Muscle layer of duodenum (tissue), 2 donors: ENCODE data around the gene HMCES.

Experiments
- H3K27ac ChIP-seq: one replicate; pipeline ENCODE4 v1.7.0; 2013; ENCODE audit warnings: mild to moderate bottlenecking, low read length
- H3K27me3 ChIP-seq: one replicate; pipeline ENCODE4 v1.7.0; 2013; ENCODE audit warnings: low read depth, mild to moderate bottlenecking, control low read depth, low read length
- H3K36me3 ChIP-seq, 2 donors: one replicate each; pipeline ENCODE4 v1.7.0; 2013; ENCODE audit warnings: low read length in 2 of 2, control low read depth in 1 of 2, mild to moderate bottlenecking in 1 of 2; ENCODE audit not compliant: insufficient read depth in 2 of 2, control insufficient read depth in 1 of 2
- H3K4me1 ChIP-seq, 2 donors: one replicate each; pipeline ENCODE4 v1.7.0; 2013; ENCODE audit warnings: low read length in 2 of 2, mild to moderate bottlenecking in 2 of 2, control low read depth in 1 of 2, moderate library complexity in 1 of 2; ENCODE audit not compliant: insufficient read depth in 2 of 2, control insufficient read depth in 1 of 2
- H3K4me3 ChIP-seq, 2 donors: one replicate each; pipeline ENCODE4 v1.7.0; 2013; ENCODE audit warnings: low read length in 2 of 2, low read depth in 1 of 2, mild to moderate bottlenecking in 1 of 2
- H3K9me3 ChIP-seq, 2 donors: one replicate each; pipeline ENCODE4 v1.7.0; 2013; ENCODE audit warnings: low read length in 2 of 2, control low read depth in 1 of 2, mild to moderate bottlenecking in 1 of 2; ENCODE audit not compliant: control insufficient read depth in 1 of 2
- donor health status: healthy.

The HMCES gene

DNA sequence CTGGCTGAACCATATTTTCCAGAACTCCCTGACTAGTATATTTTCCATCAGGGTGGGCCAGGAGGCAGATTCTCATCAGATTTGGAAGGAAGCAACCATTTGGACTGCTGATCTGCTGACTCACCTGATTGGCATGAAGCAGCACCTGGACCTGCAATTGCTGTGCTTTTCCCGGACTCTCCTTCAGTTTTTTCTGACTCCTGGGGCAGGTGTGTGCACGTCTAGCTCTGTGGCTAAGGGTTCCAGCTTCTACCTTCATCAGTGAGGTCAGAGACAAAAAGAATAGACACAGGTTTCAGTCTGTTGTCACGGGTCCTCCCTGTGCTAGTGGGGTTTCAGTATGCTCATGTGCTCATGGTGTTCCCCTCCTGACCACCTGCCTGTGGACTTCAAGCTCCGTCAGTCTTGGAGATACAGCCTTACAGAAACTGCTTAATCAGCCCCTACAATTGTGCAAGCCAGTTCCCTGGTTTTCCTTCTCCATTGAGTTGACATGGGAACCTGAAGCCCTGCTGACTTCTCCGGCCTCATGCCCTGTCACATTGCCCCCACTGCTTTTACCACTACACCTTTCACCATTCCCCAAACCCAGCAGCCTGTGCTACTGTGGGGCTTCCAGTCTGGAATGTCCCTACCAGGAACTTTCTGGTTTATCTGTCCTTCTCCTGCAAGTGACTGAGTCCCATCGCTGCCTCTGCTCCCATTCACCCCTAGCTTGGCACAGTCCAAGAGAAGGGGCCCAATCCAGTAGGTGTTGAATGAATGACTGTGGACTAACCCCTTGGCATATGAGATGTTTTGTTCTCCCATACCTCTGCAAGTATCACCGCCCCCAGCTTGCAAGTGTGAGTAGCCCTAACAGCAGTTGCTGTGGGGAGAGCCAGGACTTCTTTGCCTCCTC lies 31.7 kb downstream of the HMCES start:
- no peak overlapping the region for H3K27ac ChIP-seq
- H3K9me3 ChIP-seq = no peaks in the 10 kb centered on the region
- no peak overlapping the region for H3K4me3 ChIP-seq
- H3K4me1 ChIP-seq = peaks cover 8 to 17% of the 10 kb centered on the region in 2 donors
- H3K36me3 ChIP-seq = no peaks in the 10 kb centered on the region
- H3K27me3 ChIP-seq = no peaks in the 10 kb centered on the region

DNA sequence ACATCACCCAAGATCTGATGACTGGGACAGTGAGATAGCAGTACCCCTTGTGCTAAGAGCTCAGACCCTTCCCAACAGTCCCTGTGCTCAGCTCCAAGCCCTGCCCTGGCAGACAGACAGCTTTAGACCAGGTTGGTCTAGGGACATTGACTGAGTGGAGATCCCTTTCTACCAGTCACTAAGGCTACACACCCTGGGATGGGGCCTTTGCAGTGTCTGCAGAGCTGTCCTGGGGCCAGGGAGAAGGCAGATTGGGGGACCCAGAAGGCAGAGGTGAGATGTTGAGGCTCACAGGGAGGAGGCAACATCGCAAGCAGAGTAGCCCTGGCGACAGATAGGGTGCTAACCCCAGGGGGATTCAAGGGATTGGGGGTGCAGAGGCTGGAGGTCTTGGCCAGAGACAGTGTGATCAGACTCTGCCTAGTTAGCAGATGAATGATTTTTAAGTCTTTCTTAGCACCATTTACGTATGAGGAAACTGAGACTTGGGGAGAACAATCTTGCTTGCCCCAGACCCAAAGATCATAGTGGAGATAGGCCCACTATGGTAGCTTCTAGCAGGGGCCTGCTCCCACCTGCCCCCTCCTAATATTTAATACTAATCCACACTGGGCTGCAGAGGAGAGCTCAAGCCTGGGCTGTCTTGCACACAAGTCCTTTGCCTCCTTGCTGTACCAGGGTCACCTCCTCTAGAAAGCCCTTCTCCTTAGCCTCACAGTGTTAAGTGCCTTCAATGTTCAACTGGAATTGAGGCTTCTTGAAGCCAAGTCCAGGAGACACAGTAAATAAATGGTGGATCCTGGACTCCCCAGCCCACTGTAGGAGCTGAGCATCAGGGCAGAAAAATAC lies 32.6 kb downstream of the HMCES start:
- Histone ChIP-seq H3K36me3 (no peaks in the 10 kb centered on the region), H3K27ac (no peak overlapping the region)

DNA sequence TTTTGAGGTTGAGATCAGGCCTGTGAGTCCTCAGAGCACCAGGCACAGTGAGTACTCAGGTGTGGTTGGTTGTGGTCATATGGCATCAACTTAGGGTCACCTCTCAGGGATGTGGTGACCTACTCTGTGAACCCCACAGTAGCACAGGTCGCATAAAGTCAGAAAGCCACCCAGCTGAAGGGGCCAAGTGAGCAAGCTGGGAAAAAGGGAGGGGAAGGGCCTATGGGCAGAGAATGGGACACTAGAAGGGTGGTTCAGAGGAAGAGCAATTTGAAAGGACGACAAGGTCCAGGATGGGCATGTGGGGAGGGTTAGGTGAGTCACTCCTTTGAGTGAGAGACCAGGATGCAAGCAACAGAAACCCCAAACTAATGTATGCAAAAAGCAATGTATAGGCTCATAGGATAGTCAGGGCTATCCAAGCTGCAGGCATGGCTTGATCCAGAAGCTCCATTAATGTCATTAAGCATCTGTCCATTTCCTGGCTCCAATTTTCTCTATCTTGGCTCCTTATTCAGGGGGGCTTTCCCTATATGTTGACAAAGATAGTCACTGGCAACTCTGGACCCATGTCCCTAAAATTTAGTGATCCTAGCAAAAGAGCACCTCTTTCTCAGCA lies 33.5 kb downstream of the HMCES start:
- no peak overlapping the region for H3K4me3 ChIP-seq
- H3K9me3 ChIP-seq = no peaks in the 10 kb centered on the region
- no peaks in the 10 kb centered on the region for H3K36me3 ChIP-seq
- H3K27ac ChIP-seq = no peak overlapping the region
- peaks cover 8 to 16% of the 10 kb centered on the region in 2 donors for H3K4me1 ChIP-seq
- no peaks in the 10 kb centered on the region for H3K27me3 ChIP-seq

More for the DNA sequence above, 32.6 kb downstream of the HMCES start:
- Histone ChIP-seq H3K4me3 (no peak overlapping the region), H3K27me3 (no peaks in the 10 kb centered on the region), H3K4me1 (peaks cover 8 to 11% of the 10 kb centered on the region in 2 donors), H3K9me3 (no peaks in the 10 kb centered on the region)

GRCh38 chr3:129312671-129313414 lies 34.2 kb downstream of the HMCES start:
- Histone ChIP-seq H3K9me3 (no peaks in the 10 kb centered on the region), H3K4me1 (peaks cover 8 to 23% of the 10 kb centered on the region in 2 donors), H3K27me3 (no peaks in the 10 kb centered on the region), H3K36me3 (no peaks in the 10 kb centered on the region), H3K4me3 (no peak overlapping the region), H3K27ac (no peak overlapping the region)

- Histone ChIP-seq H3K36me3 (no peaks in the 10 kb centered on the region), H3K27ac (no peak overlapping the region), H3K27me3 (no peaks in the 10 kb centered on the region), H3K4me1 (peaks cover 8 to 24% of the 10 kb centered on the region in 2 donors), H3K9me3 (no peaks in the 10 kb centered on the region), H3K4me3 (no peak overlapping the region)
Observed at GRCh38 chr3:129313415-129313664, 34.7 kb downstream of the HMCES start.

- Histone ChIP-seq H3K4me1 (peaks cover 8 to 24% of the 10 kb centered on the region in 2 donors), H3K36me3 (no peaks in the 10 kb centered on the region), H3K27ac (peak overlapping the region; percentile 78), H3K9me3 (no peaks in the 10 kb centered on the region), H3K27me3 (no peaks in the 10 kb centered on the region), H3K4me3 (peak overlapping the region; percentile 72 to 95)
Observed at GRCh38 chr3:129313665-129314385, 35.2 kb downstream of the HMCES start.

GRCh38 chr3:129314386-129315222 lies 35.9 kb downstream of the HMCES start:
- no peaks in the 10 kb centered on the region for H3K36me3 ChIP-seq

DNA sequence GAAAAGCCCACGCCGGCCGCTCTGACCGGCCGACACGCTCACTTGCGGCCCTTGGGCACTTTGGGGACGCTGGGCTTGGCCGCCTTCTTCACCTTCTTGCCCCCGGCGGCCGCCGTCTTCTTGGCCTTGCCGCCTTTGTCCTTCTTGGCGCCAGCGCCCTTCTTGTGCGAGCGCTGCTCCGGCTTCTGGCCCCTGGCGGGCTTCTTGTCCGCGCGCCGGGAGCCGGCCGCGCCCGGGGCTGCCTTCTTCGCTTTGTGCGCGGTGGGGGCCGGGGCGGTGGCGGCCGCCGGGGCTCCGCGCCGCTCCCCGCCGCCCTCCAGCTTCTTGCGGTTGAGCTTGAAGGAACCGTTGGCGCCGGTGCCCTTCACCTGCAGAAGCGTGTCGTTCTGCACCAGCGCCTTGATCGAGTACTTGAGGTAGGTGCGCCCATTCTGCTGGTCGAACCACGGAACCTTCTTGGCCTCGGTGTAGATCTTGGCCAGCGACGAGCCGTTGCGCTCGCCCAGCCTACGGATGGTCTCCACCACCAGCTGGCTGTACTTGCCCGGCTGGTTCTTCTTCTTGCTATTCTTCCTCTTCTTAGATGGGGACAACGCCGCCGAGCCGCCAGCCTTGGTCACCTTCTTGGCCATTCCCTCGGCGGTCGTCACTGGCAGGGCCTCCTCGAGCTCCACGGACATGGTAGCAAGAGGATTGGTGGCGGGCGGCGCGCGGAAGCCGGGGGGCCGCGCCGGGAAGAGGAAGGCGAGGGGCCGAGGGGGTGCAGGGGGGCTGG lies 36.7 kb downstream of the HMCES start:
- Histone ChIP-seq H3K4me1 (peaks cover 8 to 24% of the 10 kb centered on the region in 2 donors), H3K36me3 (no peaks in the 10 kb centered on the region), H3K27ac (peak overlapping the region; percentile 51), H3K9me3 (no peaks in the 10 kb centered on the region), H3K4me3 (peak overlapping the region; percentile 72 to 95), H3K27me3 (no peaks in the 10 kb centered on the region)

More at GRCh38 chr3:129314386-129315222, 35.9 kb downstream of the HMCES start:
- Histone ChIP-seq H3K4me3 (peak overlapping the region; percentile 72 to 95), H3K27me3 (no peaks in the 10 kb centered on the region), H3K4me1 (peaks cover 8 to 24% of the 10 kb centered on the region in 2 donors), H3K9me3 (no peaks in the 10 kb centered on the region), H3K27ac (peak overlapping the region; percentile 78)

DNA sequence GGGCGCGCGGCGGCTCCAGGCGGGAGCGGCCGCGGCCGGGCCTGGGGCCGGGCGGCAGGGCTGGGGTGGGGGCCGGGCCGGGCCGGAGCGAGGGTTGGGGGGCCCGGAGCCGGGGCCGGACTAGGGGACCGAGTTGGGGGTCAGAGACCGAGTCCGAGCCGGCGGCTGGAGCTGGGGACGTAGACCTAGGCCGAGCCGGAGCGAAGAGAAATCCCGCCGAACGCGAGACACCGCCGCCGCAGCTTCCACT lies 37.3 kb downstream of the HMCES start:
- Histone ChIP-seq H3K27me3 (no peaks in the 10 kb centered on the region), H3K9me3 (no peaks in the 10 kb centered on the region), H3K27ac (no peak overlapping the region), H3K4me1 (peaks cover 8 to 24% of the 10 kb centered on the region in 2 donors), H3K4me3 (peak overlapping the region; percentile 72 to 95), H3K36me3 (no peaks in the 10 kb centered on the region)
